ENCODE measurements around the gene MT2A. TPM values are rescaled to one million over a fixed set of nuclear protein-coding genes. Genes with fewer than 3 reads are reported as not detected.

The MT2A gene
- total RNA-seq, 2 donors from 2014 or later = 20.0 to 211 TPM

- peak in 2 of 4 donors; percentile 18 to 37 for DNase-seq
- no peak for TF ChIP-seq CTCF (IDR thresholded peaks at IDR 0.05)
- no peak for TF ChIP-seq POLR2A (IDR thresholded peaks at IDR 0.05)
- Histone ChIP-seq H3K9me3 (no peaks in the 10 kb centered on the region), H3K27me3 (no peaks in the 10 kb centered on the region), H3K4me3 (no peak overlapping the region), H3K36me3 (replicated peaks in 1 of 2; ENCODE audit: insufficient read depth in 1 of 2, low read depth in 2 of 2) (no peaks in the 10 kb centered on the region), H3K4me1 (peaks cover 49% of the 10 kb centered on the region), H3K27ac (peak overlapping the region in 1 of 4 donors; percentile 98)
- WGBS, 2 donors = 52 to 56% methylated on average over 8 to 9 of the region's 9 CpGs
- intact Hi-C loops (cut with DNase I) = no loop called here
- no peak for ATAC-seq
These were observed 20.3 kb downstream of the MT2A start for GRCh38 chr16:56628486-56629350.

- Histone ChIP-seq H3K9me3 (no peaks in the 10 kb centered on the region), H3K27me3 (no peaks in the 10 kb centered on the region), H3K4me3 (no peak overlapping the region), H3K27ac (peak overlapping the region in 1 of 4 donors; percentile 98), H3K4me1 (peaks cover 48% of the 10 kb centered on the region), H3K36me3 (replicated peaks in 1 of 2; ENCODE audit: insufficient read depth in 1 of 2, low read depth in 2 of 2) (no peaks in the 10 kb centered on the region)
- no peak for TF ChIP-seq CTCF (IDR thresholded peaks at IDR 0.05)
- no peak for TF ChIP-seq POLR2A (IDR thresholded peaks at IDR 0.05)
- ATAC-seq (no peak), DNase-seq (no peak)
- WGBS, 2 donors = 58 to 68% methylated on average over 3 of the region's 3 CpGs
- intact Hi-C loops (cut with DNase I) = no loop called here
These were observed 21.1 kb downstream of the MT2A start for GRCh38 chr16:56629531-56629930.

GRCh38 chr16:56630134-56630533 is 21.8 kb downstream of the MT2A start:
- DNase-seq (no peak), ATAC-seq (no peak)
- no peaks in the 10 kb centered on the region for H3K9me3 ChIP-seq
- WGBS, 2 donors = 58 to 59% methylated on average over 3 of the region's 3 CpGs
- no peaks in the 10 kb centered on the region for H3K36me3 ChIP-seq (replicated peaks in 1 of 2; ENCODE audit: insufficient read depth in 1 of 2, low read depth in 2 of 2)
- H3K4me3 ChIP-seq = no peak overlapping the region
- no peak overlapping the region for H3K27ac ChIP-seq
- peaks cover 43% of the 10 kb centered on the region for H3K4me1 ChIP-seq
- TF ChIP-seq POLR2A (IDR thresholded peaks at IDR 0.05) (no peak), CTCF (IDR thresholded peaks at IDR 0.05) (no peak)
- intact Hi-C loops (cut with DNase I) = no loop called here
- H3K27me3 ChIP-seq = no peaks in the 10 kb centered on the region

- Histone ChIP-seq H3K27ac (peak overlapping the region in 1 of 4 donors; percentile 84), H3K4me1 (peaks cover 36% of the 10 kb centered on the region), H3K27me3 (no peaks in the 10 kb centered on the region), H3K9me3 (no peaks in the 10 kb centered on the region), H3K4me3 (no peak overlapping the region), H3K36me3 (replicated peaks in 1 of 2; ENCODE audit: insufficient read depth in 1 of 2, low read depth in 2 of 2) (no peaks in the 10 kb centered on the region)
- WGBS, 2 donors = 85 to 93% methylated on average over 10 of the region's 10 CpGs
- TF ChIP-seq POLR2A (IDR thresholded peaks at IDR 0.05) (no peak), CTCF (IDR thresholded peaks at IDR 0.05) (no peak)
- ATAC-seq (no peak), DNase-seq (no peak)
- intact Hi-C loops (cut with DNase I) = no loop called here
These were observed 22.8 kb downstream of the MT2A start for GRCh38 chr16:56631197-56631596.

GRCh38 chr16:56631832-56632155 is 23.4 kb downstream of the MT2A start:
- TF ChIP-seq CTCF (IDR thresholded peaks at IDR 0.05) (no peak), POLR2A (IDR thresholded peaks at IDR 0.05) (no peak)
- 21 to 22% methylated on average over 14 of the region's 14 CpGs for WGBS, 2 donors
- DNase-seq (no peak), ATAC-seq (no peak)
- Histone ChIP-seq H3K9me3 (no peaks in the 10 kb centered on the region), H3K36me3 (replicated peaks in 1 of 2; ENCODE audit: insufficient read depth in 1 of 2, low read depth in 2 of 2) (no peaks in the 10 kb centered on the region), H3K4me1 (peaks cover 30% of the 10 kb centered on the region), H3K27me3 (no peaks in the 10 kb centered on the region), H3K27ac (peak overlapping the region; percentile 71 to 89 (median 82)), H3K4me3 (peak overlapping the region; percentile 23 to 54)
- intact Hi-C loops (cut with DNase I) = no loop called here
